CD4-positive, alpha-beta T cell treated with Interleukin-6 at 100 ng/mL for 8 hours (primary cell): ENCODE data around the gene SERPINA9.

Experiments
- DNase-seq: peaks from one replicate; pipeline ENCODE4 v3.0.0-alpha.2; 2020; ENCODE audit warnings: mixed read lengths, low spot score

SERPINA9 gene

DNA sequence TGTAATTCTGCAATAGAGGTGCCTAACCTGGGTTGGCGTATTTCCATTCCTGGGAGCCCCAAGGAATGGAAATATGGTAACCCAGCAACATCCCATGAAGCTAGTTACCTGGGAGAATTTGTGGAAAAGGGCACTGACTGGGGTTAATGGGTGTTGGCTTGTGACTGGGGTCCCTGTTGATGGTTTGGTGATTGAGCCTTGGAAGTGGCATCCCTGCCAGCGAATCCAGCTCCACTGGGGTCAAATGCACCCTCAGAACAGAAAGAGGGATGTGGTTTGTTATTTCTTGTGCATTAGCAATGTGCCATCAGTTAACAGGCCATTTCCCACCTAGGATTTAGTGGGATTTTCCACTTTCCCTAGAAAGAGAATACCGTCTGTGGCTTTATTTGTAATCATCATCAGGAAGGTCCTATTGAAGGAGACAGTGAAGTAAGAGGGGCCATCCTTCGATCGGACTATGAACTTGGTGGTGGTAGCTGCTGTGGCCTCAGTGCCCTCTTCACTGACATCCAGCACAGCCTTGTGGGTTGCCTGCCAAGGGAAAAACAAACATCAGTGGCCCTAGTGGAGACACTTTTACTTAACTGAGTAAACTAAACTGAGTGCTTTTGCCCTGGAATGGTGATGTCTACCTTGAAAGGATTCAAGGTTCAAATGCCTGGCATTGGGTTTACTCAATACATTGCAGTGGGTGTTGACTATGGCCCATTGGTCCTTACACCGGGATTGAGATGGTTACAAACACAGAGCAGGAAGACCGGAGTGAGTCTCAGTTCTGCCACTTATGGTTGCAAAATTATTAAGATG, 13.0 kb downstream of the SERPINA9 start:
- DNase-seq: no peak

- DNase-seq: no peak
Measured at GRCh38 chr14:94462219-94462551, 13.8 kb downstream of the SERPINA9 start.

DNA sequence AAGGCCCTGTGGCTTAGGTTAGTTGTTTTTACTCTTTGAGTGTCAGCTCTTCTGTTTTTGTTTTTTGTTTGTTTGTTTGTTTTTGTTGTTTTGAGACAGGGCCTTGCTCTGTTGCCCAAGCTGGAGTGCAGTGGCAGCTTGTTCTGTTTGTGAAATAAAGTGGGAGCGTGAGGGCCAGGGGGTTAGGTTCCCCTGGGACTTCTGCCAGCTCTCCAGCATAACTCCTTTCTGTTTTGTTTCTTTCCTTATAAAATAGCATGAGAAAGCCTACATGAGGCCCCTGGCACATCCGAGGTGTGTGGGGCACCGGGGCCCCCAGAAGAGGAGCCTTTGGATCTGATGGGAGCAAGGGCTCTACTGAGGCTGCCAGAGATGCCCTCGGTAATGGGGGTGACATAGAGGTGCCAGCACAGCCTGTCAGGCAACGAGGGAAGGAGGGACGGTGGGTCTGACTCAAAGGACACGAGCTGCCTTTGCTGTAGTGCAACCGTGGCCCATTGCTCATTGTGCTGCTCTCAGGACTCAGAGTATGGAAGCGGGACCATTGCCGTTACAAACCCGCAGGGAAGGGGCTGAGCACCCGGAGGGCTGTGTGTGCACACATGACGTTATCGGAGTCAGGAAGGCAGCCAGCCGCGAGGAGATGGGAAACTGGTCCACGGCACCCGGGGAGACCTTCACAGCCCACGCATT, 14.3 kb downstream of the SERPINA9 start:
- DNase-seq: no peak

- no peak for DNase-seq
Measured at GRCh38 chr14:94460631-94461416, 15.2 kb downstream of the SERPINA9 start.

DNA sequence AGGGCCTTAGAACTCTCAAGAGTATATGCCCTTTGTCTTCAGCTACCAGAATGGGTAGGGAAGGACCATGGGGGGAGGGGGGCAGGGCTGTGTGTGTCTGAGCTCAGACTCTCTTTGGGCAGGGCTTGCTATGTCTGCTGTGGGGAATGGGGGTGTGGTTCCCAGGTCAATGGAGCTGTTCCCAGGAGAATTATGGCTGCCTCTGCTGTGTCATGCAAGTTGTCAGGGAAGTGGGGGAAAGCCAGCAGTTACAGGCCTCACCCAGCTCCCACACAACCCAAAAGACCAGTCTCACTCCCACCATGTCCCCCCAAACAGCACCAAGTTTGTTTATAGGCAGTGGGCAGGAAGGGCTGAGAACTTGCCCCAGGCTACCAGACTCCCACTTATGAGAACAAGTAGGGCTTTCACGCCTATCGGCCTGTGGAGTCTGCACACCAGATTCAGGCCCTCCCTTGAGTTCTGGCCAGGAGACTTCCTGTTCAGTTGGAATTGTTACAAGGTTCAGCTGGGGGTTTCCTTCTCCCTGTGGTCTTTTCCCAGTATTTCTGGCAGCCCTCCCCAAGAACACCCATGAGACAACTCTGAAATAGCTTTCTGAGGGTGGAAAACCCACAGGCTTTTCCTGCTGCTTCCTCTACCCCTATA, 17.3 kb downstream of the SERPINA9 start:
- DNase-seq: no peak

- DNase-seq: no peak
Measured at GRCh38 chr14:94458096-94458495, 17.9 kb downstream of the SERPINA9 start.

DNA sequence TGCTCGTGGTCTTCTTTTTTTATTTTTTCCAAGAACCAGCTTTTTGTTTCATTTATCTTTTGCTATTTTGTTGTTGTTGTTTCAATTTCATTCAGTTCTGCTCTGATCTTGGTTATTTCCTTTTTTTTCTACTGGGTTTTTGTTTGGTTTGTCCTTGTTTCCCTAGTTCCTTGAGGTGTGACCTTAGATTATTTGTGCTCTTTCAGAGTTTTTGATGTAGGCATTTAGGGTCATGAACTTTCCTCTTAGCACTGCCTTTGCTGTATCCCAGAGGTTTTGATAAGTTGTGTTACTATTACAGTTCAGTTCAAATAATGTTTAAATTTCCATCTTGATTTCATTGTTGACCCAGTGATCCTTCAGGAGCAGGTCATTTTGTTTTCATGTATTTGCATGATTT, 20.1 kb downstream of the SERPINA9 start:
- DNase-seq: no peak

GRCh38 chr14:94451826-94452225, 24.2 kb downstream of the SERPINA9 start:
- DNase-seq: no peak

- DNase-seq: no peak
Measured at GRCh38 chr14:94451091-94451771, 24.8 kb downstream of the SERPINA9 start.

- no peak for DNase-seq
Measured at GRCh38 chr14:94450722-94451090, 25.3 kb downstream of the SERPINA9 start.

DNA sequence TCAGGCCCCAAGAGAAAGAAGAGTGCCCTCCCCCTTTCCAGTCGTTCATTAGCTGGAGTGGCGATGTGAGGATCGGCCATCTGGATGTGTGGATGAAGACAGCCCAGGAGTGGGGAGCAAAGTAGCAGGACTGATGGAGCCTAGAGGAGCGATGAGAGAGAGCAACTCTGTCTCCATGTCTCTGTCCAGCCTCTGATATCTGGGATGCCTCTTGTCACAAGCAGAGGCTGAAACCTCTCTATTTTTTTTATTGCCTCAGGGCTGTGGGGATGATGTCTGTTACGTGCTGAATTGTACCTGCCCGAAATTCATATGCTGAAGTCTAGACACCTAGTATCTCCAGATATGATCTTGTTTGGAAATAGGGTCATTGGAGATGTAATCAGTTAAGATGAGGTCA, 26.1 kb downstream of the SERPINA9 start:
- DNase-seq: no peak

DNA sequence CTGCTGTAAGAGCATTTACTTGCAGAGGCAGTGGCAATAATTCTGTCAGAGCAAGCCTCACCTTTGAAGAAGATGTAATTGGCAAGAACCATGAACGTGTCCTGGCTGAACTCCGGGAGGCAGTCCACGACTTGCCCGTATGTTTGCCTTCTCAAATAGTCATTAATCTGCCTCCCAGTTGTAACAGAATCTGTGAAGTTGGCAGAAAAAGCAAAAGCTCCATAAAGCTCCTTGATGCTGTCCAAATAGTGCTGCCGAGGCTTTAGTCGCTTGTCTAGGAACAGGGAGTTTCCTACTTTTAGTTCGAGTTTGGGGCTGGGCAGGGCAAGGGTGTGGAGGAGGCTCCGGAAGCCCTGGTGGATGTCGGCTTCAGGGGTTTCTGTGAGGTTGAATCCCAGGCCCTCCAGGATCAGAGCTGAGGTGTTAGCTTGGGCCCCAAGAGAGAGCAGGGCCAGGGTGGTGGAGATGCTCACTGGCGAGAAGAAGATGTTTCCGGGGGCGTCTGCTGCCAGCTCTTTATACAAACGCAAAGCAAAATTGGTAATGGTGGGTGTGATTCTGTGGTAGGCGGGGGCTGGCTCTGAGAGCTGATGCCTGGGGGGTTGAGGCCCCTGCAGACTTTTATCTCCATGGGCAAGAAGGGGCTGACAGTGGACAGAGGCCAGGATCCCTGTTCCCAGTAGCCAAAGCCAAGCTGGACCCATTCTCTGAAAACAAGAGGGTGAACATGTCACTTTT, 27.8 kb downstream of the SERPINA9 start:
- DNase-seq: no peak

- DNase-seq: no peak
Measured at GRCh38 chr14:94447206-94447605, 28.8 kb downstream of the SERPINA9 start.

DNA sequence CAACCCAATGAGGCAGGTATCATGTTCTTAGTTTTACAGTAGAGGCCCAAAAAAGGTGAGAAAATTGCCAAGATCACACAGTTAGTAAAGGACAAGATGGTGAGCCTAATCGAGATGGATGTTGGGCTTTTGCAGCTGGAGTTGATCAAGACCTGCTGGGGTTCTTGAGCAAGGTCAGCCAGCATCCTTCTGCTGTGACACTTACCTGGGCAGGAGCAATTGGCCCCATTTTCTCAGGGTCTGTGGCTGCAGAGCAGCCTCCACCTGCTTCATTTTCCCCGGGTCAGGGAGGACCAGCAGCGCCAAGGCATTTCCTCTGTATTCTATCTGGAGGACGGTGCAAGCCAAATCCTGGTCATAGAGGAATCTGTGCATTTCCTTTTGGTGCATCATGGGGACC, 29.9 kb downstream of the SERPINA9 start:
- DNase-seq: no peak

DNA sequence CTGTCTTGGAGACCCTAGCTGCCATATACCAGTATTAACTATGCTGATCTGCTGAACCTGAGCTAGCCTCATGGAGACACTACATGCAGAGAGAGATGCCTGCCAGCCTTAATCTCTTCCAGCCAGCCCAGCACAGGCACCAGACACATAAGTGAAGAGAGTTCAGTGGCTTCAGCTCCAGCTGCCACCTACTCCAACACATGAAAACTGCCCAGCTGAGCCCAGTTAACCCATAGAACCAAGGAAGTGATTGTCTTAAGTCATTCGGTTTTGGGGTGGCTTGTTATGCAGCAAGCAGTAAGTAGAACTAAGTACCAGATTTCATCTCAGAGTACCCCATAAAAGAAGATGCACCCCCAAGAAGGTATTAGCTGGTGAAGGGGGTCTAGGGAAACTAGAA, 31.0 kb downstream of the SERPINA9 start:
- DNase-seq: no peak

- DNase-seq: no peak
Measured at GRCh38 chr14:94441531-94442205, 34.3 kb downstream of the SERPINA9 start.

DNA sequence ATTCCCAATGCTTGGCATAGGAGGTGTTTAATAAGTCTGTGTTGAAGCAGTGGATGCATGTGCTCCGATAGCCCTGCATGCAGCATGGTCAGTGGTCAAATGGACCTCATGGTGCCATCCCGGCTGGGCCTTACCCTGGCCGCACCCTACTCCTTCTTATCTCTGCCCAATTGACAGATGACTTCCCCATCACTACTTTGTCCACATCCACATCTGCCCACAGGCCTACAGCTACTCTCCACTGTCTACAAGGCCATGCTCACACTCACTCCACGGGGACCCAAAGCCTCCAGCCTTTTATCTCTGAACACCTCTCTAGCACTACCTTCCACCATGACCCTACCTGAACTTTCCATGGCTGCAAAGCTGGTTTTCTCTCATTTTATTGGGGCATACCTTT, 34.9 kb downstream of the SERPINA9 start:
- no peak for DNase-seq

DNA sequence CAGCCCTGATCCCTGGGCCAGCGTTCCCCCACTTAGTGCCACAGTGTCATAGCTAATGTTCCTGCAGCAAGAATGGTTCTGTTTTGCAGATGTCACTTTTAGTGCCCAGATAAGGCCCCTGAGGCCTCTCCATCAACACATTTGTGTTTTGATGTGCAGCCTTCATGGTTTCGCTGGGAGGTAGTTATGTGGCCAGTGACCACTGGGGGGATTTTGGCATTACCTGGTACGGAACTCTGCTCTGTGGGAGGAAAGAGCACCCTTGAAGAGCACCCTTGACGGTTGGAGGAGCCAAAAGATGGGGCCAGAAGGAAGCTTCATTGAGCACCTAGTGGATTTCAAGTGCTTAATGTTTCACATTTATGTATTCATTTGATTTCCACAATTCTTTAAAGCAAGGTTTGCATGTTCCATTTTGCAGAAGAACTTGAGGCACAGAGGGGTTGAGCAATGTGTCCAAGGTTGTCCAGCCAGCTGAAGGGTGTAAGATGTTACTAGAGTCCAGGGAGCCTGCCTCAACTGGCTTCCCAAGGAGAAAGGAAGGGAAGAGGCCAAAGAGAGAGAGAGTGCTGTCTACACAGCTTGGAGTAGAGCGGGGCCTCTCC, 36.4 kb downstream of the SERPINA9 start:
- no peak for DNase-seq

DNA sequence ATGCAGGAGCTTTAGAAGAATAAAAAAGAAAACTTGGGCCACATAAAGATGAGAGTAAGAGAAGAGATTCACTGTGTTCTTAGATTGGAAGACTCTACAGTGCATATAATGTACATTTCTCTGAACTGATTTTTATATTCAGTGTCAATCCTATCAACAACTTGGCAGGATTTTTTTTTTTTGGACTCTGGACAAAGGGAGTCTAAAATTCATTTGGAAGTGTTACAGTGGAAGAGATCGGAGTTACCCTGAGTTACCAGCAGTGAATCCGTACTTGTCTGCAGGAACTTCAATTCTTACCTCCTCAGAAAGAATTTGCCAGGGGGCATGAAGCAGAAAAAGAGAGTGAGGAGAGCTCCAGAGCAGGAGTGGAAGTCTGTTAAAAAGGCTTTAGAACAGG, 47.4 kb downstream of the SERPINA9 start:
- DNase-seq: no peak

GRCh38 chr14:94427016-94427613, 48.9 kb downstream of the SERPINA9 start:
- DNase-seq: no peak
